Embryonic facial prominence (tissue), 1 donor: ENCODE data around the gene NDUFB11.
"Not testable (repeated sequence)": the region's sequence is repeated elsewhere in the genome, so short reads cannot be mapped to it uniquely, and the experiment has no call there.

Source experiments
- DNase-seq: peaks from one replicate; pipeline ENCODE4 v3.0.0-alpha.2; 2016; ENCODE audit errors: extremely low spot score

NDUFB11 gene

DNA sequence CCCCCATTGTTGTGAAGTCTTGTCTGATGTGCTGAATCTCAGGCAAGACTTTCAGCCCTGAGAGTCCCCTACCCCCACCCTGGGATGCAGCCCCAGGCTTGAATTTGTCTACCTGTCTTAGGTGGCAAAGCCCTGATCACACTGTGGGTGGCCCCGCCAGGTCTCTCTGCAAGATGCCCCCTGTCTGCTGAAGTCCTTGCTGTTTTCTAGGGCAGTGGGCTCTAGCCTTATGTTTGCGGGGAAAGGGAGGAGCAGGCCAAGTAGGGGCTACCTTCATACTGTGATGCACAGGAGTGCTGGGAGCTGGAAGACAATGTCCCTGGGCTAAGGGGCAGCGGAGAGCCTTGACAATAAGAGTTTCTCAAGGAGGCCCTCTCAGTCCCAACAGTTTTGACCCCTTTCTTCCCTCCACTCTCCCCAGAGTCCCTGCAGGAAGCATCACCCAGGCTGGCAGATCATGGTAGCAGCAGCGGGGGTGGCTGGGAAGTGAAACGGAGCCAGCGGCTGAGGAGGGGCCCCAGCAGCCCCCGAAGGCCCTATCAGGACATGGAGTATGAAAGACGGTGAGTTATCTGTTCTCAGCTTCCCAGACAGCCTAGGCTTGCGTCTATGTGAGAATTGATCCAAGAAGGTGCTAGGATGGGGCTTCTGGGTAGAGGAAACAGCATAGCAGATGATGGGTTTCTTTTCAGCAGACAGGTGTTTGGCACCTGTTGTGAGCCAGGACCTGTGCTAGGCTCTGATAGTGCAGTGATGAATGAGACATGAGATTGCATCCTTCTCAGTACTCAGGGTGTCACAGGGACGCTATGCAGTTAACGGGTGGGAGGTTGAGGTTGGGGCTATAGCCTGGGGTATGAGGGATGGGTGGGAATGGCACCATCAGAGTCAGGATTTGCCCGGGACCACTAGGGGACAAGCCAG is 2.7 kb upstream of the NDUFB11 start:
- DNase-seq: no peak

DNA sequence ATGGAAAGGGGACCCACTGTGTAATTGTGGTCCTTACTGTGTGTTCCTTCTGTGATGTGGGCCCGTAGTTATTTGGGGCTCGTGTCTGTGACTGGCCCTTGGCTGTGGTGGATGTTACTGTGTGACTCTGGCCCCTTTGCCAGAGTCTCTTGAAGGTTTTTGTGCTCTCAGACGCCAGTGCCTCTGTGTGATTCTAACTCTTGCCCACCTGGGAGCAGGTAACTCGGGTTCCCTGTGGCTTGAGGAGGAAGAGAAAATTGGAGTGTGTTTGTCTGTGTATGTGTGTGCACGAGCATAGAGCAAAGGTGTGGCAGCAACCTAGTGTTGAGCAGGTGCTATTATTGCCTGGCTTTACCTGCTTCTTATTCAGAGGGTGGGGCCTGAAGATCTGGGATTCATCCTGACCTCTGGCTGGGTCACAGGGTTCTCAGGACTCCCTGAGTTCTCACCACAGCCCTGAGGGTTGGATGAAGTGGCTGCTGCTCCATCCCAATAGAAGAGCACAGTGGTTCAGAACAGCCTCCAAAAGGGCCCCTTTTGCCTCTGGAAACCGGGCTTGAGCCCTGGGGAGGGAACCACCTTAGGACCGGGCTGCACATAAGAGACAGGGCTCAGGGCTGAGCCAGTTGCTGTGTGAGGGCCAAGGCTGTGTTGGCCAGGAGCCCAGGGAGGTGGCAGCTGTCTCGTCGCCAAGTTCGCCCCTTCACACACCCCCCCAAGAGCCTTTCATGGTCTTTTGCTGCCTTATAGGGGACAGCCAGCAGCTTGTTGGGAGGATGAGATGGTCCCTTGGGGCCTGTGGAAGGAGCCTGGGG is 1.8 kb upstream of the NDUFB11 start:
- no peak for DNase-seq

DNA sequence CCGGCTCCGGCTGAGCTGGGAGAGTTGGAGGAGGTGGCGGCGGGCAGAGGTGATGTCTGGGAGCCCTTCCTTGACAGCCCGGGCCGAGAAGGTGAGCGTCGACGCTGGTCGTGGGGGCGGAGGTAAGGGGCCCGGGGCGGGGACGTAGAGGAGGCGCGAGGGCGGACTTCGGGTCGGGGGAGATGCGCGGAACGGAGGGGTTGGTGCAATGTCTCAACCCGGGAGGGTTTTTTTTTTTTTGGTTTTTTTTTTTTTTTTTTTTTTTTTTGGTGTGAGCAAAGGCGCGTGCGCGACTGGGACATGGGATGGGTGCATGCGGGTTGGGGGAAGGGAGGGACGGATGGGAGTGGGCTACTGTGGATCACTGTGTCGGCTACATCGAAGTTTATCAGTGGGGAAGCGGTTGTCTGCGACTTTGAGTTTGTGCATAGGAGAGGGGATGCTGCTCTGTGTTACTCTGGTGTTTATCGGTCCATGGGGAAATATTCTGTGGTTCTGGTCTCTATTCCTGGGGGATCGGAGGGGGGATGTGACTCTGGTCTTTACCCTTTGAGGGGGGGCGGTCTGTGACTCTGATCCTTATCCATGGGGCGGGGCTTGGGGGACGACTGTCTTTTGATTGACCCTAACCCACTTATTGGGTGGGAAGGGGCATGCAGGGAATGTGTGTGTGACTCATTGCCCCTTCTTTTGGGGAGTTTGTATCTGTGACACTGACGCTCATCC is 1.1 kb upstream of the NDUFB11 start:
- DNase-seq: no peak

DNA sequence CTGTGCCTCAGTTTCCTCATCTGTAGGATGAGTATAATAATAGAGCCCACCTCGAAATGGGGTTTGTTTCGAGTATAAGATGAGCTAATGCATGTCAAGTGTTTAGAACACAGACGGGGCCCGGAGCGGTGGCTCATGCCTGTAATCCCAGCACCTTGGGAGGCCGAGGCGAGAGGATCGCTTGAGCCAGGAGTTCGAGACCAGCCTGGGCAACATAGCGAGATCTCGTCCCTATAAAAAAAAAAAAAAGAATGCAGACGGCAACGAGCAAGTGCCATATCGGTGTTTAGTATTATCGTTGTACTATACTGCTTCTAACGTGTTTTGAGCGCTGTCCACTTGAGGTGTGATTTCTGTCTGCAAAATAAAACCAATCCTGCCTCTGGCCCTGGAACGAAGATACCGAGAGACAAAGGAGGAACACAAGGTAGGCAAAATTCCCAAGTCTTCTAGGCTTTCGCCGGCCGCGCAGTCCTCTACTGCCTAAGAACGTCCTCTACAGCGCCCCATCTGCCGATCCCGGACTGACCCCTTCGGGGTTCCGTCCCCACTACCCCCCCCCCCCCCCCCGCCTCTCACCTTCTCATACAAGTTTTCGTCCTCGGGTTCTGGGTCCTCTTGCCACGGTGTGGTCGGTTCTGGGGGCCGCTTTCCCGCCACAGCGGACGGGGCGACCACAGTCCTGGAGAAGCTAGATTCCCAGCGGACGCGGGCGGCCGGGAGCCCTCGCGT is 442 bp downstream of the NDUFB11 start:
- no peak for DNase-seq

DNA sequence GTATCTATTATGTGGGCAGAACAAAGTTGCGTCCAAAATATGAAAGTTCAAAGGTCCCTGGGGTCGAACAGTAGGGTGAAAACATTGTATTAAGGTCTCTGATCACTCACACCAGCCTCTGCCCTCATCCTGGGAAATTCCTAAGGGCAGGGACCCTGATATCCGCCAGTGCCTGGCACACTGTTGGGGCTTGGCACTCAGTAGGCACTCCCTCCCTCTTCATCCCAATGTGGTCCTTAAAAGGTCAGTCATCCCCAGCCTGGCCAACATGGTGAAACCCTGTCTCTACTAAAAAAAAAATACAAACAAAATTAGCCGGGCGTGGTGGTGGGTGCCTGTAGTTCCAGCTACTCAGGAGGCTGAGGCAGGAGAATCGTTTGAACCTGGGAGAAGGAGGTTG is 6.3 kb downstream of the NDUFB11 start:
- DNase-seq: no peak

DNA sequence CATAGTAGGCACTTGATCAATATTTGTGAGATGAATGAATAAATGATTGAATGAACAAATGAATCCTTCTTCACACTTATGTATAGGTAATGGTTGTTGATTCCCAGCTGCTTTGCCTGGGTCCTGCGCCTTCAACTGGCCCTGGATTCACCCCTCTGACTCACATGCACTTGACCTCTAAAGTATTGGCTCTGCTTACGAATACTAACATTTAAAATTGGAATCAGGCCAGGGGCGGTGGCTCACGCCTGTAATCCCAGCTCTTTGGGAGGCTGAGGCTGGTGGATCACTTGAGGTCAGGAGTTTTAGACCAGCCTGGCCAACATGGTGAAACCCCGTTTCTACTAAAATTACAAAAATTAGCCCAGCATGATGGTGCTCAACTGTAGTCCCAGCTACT is 8.9 kb downstream of the NDUFB11 start:
- DNase-seq: not testable (repeated sequence)

DNA sequence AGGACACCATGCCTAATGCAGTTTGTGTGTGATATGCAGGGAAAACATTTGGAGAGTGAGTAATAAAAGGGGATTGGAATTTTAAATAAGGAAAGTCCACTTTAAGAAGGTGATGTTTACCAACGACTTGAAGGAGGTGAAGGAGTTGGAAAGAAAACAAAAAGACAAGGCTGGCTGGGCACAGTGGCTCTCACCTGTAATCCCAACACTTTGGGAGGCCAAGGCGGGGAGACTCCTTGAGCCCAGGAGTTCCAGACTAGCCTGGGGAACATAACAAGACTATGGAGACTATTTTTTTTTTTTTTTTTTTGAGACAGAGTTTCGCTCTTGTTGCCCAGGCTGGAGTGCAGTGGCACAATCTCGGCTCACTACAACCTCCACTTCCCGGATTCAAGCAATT is 11.0 kb downstream of the NDUFB11 start:
- DNase-seq: no peak

DNA sequence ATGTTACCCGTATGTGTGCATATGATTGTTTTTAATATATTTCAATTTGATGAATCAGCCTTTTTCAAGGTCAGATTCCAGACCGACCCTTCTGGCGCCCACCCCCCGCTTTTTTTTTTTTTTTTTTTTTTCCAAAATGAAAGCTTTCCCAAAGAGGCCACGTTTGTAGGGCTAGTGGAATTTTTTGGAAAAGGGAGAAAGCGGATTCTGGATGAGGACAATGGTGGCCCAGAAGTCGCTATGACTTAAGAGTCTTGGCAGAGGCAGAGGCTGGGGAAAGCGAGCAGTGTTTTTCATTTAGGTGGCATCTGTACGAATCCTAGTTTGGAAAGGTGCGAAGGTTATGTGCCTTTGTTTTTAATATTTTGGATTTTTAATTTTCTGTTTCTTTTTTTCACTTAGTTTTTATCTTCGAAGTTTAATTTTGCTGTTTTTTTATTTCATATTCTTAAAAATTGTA is 14.6 kb downstream of the NDUFB11 start:
- no peak for DNase-seq

DNA sequence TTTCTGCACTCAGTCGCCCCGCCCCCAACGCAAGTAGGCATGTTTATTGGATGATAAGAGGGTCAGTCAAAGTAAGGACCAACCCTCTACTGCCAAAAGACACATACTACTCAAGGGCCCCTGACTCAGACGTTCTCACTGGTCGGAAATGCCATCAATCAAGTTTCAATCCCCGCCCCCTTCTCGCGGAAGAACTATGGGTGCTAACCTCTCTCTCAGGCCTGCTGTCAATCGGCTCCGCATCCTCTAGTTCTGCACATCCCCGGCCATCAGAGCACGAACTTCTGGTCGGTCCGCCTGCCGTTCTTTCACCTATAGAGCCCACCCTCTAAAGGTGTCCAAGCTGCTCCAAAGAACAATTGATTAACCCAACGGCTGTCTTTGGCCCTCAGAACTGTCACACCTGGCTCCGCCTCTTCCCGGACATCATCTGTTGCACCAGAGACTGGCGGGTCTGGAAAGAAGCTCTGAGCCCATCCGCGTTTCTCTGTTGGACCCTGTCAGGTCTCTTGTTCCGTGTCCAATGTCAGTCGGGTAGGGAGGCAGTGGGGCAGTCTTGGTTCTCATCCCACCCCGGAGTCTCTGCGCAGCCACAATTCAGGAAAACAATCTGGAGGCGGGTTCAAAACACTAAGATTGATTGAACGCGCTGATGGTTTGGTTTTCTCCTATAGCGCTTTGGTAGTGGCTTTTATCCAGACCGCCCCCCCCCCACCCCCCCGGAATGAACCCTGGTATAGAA is 15.2 kb downstream of the NDUFB11 start:
- DNase-seq: peak; percentile 84

DNA sequence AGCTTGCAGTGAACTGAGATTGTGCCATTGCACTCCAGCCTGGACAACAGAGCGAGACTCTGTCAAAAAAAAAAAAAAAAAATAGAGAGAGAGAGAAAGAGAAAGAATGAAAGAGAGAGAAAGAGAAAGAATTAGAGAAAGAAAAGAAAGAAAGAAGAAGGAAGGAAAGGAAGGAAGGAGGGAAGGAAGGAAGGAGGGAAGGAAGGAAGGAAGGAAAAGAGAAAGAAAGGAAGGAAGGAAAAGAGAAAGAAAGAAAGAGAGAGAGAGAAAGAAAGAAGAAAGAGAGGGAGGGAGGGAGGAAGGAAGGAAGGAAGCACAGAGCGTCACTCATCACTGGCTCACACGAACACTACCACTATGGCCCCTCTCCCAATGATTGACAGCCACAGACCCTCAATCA is 20.0 kb downstream of the NDUFB11 start:
- DNase-seq: not testable (repeated sequence)

DNA sequence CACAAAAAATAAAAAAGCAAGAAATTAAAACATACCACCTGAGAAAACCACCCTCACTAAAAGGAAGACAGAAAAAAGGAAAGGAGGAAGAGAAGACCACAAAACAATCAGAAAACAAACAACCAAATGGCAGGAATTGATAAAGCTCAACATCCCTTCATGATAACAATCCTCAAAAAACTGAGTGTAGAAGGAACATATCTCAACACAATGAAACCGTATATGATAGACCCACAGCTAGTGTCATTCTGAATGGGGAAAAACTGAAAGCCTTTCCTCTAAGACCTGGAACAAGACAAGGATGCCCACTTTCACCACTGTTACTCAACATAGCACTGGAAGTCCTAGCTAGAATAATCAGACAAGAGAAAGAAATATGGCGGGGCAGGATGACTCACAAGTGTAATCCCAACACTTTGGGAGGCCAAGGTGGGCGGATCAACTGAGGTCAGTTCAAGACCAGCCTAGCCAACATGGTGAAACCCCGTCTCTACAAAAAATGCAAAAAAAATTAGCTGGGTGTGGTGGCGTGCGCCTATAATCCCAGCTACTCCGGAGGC is 27.9 kb downstream of the NDUFB11 start:
- DNase-seq: not testable (repeated sequence)

DNA sequence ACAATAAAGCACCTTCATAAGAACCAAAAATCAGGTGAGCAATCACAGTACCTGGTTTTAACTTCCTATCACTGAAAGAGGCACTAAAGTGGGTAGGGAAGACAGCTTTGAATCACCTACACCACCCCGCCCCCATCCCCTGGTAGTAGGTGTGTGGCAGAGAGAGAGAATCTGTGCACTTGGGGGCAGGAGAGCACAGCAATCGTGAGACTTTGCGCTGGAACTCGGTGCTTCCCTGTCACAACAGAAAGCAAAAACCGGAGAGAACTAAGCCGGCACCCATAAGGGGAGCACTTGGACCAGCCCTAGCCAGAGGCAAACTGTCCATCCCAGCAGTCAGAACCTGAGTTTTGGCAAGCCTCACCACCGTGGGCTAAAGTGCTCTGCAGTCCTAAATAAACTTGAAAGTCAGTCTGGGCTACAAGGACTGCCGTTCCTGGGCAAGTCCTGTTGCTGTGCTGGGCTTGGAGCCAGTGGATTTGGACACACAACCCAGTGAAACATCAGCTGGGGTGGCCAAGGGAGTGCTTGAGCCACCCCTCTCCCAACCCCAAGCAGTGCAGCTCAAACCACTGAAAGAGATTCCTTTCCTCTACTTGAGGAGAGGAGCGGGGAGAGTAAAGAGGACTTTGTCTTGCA is 32.1 kb downstream of the NDUFB11 start:
- DNase-seq: no peak

DNA sequence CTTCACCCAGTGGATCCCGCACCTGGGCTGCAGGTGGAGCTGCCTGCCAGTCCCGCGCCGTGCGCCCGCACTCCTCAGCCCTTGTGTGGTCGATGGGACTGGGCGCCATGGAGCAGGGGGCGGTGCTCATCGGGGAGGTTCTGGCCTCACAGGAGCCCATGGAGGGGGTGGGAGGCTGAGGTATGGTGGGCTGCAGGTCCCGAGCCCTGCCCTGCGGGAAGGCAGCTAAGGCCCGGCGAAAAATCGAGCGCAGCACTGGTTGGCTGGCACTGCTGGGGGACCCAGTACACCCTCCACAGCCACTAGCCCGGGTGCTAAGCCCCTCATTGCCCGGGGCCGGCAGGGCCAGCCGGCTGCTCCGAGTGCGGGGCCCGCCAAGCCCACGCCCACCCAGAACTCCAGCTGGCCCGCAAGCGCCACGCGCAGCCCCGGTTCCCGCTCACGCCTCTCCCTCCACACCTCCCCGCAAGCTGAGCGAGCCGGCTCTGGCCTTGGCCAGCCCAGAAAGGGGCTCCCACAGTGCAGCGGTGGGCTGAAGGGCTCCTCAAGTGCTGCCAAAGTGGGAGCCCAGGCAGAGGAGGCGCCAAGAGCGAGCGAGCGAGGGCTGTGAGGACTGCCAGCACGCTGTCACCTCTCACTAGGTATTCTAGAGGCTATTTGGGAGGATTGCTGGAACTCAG is 33.4 kb downstream of the NDUFB11 start:
- DNase-seq: not testable (repeated sequence)

DNA sequence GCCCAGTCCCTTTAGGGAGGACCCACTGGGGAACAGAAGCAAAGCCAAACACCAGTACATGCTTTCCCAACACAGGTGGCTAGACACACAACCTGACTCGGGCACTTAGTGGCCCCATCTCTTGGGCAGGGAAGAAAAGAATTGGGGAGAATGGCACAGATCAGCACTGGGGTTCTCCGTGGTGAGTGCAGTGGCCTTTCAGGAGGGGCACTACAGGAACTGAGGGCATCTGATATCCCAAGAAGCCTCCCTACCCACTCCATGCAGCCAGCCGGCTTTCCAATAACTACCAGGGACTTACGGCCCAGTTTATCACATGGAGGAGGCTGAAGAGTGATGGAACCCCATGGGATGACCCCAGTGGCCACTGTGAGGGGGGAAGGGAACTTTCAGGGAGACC is 43.3 kb downstream of the NDUFB11 start:
- no peak for DNase-seq

DNA sequence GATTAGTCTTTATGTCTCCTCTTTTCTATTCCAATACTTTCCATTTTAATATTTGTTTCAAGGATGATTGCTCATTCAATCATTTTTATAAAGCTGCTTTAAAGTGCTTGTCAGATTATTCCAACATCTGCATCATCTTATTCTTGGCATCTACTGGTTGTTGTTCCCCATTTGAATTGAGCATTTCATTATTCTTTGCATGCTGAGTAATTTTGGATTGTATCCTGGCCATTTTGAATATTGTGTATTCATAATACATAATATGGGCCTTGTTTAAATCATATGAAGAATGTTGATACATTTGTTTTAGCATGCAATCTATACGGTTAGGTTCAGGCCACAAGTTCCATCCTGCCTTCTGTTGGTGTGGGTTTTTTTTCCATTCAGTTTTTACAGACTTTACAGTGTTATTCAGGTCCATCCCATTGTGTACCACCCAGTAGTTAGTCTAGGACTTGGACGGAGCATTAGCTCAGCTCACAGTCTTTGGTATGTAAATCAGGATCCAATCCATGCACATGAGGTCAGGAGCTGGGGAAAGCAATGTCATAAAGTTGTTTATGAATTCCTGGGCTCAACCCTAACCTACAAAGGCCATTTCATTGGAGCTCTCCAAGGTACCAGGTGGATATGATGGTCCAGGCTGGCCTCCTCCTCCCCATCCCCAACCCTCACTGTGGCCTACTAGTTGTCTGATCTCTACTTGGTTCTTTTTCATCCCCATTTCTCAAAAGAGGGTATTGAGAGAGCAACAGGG is 46.0 kb downstream of the NDUFB11 start:
- DNase-seq: no peak

DNA sequence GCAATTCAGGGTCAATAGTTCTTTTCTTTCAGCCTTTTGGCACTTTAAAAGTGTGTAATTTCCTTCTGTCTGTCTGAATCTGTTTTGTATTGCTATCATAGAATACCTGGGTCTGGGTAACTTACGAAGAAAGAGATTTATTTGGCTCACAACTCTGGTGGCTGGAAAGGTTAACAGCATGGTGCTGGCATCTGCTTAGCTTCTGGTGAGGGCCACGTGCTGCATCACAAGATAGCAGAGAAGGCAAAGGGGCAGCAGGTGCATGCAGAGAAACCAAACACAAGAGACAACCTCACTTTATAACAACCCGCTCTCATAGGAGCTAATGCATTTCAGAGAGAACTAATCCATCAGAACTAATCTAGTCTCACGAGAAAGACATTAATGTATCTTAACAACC is 47.5 kb downstream of the NDUFB11 start:
- DNase-seq: no peak

DNA sequence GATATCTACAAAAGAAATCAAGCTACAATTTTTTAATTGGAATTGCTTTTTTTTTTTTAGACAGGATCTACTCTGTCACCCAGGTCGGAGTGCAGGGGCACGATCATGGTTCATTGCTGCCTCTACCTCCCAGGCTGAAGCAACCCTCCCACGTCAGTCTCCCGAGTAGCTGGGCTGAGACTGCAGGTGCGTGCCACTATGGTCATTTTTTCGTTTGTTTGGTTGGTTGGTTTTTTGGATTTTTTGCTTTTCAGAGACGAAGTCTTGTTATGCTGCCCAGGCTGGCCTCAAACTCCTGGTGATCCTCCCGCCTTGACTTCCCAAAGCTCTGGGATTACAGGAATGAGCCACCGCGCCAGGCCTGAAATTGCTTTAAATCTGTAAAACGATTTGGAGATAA is 50.6 kb downstream of the NDUFB11 start:
- DNase-seq: no peak

DNA sequence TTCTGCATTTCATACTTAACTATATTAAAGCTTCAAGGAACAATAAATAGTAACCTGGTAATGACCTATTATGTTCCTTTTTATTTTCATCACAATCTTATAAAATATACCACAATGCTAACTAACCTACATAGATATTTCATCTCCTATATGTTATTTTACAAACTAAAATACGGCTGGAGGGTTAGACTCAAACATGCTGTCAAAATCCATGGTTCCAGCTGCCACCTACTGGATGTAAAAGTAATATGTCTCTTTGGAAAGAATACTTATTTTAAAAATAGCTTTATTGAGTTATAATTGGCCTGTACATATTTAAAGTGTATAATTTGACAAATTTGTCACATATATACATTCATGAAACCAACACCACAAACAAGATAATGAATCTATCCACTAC is 51.3 kb downstream of the NDUFB11 start:
- no peak for DNase-seq
